NB4 (cell line): ENCODE measurements around the gene ARPC3.

ENCODE experiments used
- CTCF ChIP-seq: IDR thresholded peaks from one replicate; pipeline ENCODE4 v1.5.1; 2012; ENCODE audit warnings: low read depth, low read length
- POLR2A ChIP-seq: IDR thresholded peaks from 2 replicates; pipeline ENCODE4 v1.6.1; 2011; ENCODE audit warnings: mild to moderate bottlenecking; ENCODE audit not compliant: insufficient read length; ENCODE audit errors: extremely low read depth

GRCh38 chr12:110424237-110424636, 25.9 kb downstream of the ARPC3 start:
- TF ChIP-seq CTCF: no peak
- no peak for TF ChIP-seq POLR2A
